Kidney epithelial cell (primary cell): ENCODE measurements around the gene CNN1. TPM values are rescaled to one million over a fixed set of nuclear protein-coding genes. Genes with fewer than 3 reads are reported as not detected.

Experiments
- DNase-seq: peaks from one replicate; pipeline ENCODE4 v3.0.0-alpha.2; 2010; ENCODE audit warnings: low read depth
- H3K27me3 ChIP-seq: 2 replicates; pipeline ENCODE4 v1.6.0; 2011; ENCODE audit warnings: low read length; ENCODE audit not compliant: control insufficient read depth, insufficient read depth
- H3K36me3 ChIP-seq: 2 replicates; pipeline ENCODE4 v1.5.1; 2011; ENCODE audit warnings: low read length; ENCODE audit not compliant: control insufficient read depth, insufficient read depth
- H3K4me3 ChIP-seq: 2 replicates; pipeline ENCODE4 v1.5.1; 2011; ENCODE audit warnings: low read depth, mild to moderate bottlenecking, control low read depth, low read length
- CTCF ChIP-seq: IDR thresholded peaks from 2 replicates; pipeline ENCODE4 v1.5.1; 2011; ENCODE audit warnings: mild to moderate bottlenecking, moderate library complexity, low read length, control low read depth, inconsistent platforms; ENCODE audit not compliant: insufficient read depth, poor library complexity, severe bottlenecking
- total RNA-seq: library from RNA; depleted of rRNA; stranded (reverse); fragments of >200 nt; gene quantifications from 2 replicates; pipeline ENCODE4 v1.2.3, GENCODE V29; 2015

Gene CNN1
- total RNA-seq: 11.8 and 14.5 TPM in 2 replicates

- no peak within 1 kb of the TSS for H3K4me3 ChIP-seq
- DNase-seq: no peak
- H3K27me3 ChIP-seq: peaks cover 5% of the 10 kb centered on the region
- TF ChIP-seq CTCF: no peak
- H3K36me3 ChIP-seq: no peaks in the 10 kb centered on the region
Measured at GRCh38 chr19:11538232-11539036, at the start of gene CNN1. Gene CNN1 (plus strand): TSS chr19:11538851. CDS start chr19:11538928, 77 bp downstream.

- Histone ChIP-seq H3K36me3 (no peaks in the 10 kb centered on the region), H3K4me3 (no peak overlapping the region), H3K27me3 (no peaks in the 10 kb centered on the region)
- TF ChIP-seq CTCF: no peak
- DNase-seq: no peak
Measured at GRCh38 chr19:11489378-11489777, 49.3 kb upstream of the CNN1 start.

- Histone ChIP-seq H3K27me3 (no peaks in the 10 kb centered on the region), H3K36me3 (peaks cover 1% of the 10 kb centered on the region), H3K4me3 (no peak overlapping the region)
- DNase-seq: no peak
- TF ChIP-seq CTCF: no peak
Measured at GRCh38 chr19:11494634-11495285, 43.9 kb upstream of the CNN1 start.

- Histone ChIP-seq H3K36me3 (peaks cover 1% of the 10 kb centered on the region), H3K4me3 (no peak overlapping the region), H3K27me3 (no peaks in the 10 kb centered on the region)
- no peak for TF ChIP-seq CTCF
- DNase-seq: no peak
Measured at GRCh38 chr19:11495481-11495880, 43.2 kb upstream of the CNN1 start.

- no peaks in the 10 kb centered on the region for H3K27me3 ChIP-seq
- peaks cover 1% of the 10 kb centered on the region for H3K36me3 ChIP-seq
- no peak overlapping the region for H3K4me3 ChIP-seq
- no peak for TF ChIP-seq CTCF
- DNase-seq: no peak
Measured at GRCh38 chr19:11495885-11496284, 42.8 kb upstream of the CNN1 start.
